ENCODE measurements around the gene IAH1.

The IAH1 gene

DNA sequence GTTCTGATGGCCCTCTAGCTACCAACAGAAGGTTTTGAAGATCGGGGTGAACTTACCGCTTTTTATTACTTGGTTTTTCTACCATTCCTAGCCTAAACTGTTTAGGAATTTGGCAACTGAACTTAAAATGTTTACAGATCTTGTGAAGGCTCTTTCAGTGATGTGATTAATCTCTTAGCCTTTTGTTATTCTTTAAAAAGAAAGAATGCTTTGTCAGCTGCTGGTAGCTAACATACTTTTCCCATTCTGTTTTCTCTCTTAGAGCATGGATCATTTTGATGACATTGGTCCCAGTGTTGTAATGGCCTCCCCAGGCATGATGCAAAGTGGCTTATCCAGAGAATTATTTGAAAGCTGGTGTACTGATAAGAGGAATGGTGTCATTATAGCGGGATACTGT lies 32.8 kb upstream of the IAH1 start:
- Histone ChIP-seq H3K4me2 (ENCODE audit: low read depth, low read length) (no peak overlapping the region), H3K9me2 (replicated peaks; ENCODE audit: insufficient read depth, low read length) (no peaks in the 10 kb centered on the region), H4K20me1 (ENCODE audit: insufficient read depth, low read length) (no peaks in the 10 kb centered on the region), H3K27me3 (replicated peaks; ENCODE audit: insufficient read depth, low read length) (no peaks in the 10 kb centered on the region), H3K4me1 (ENCODE audit: low read length) (no peaks in the 10 kb centered on the region), H3K27ac (ENCODE audit: low read length) (no peak overlapping the region), H3K36me3 (replicated peaks; ENCODE audit: insufficient read depth, low read length) (no peaks in the 10 kb centered on the region; the same call in none of the 2 replicates), H3K9me3 (replicated peaks; ENCODE audit: insufficient read depth, low read length) (no peaks in the 10 kb centered on the region), H2AFZ (ENCODE audit: low read length) (no peak overlapping the region), H3K4me3 (ENCODE audit: low read length) (no peak overlapping the region), H3F3A (ENCODE audit: insufficient read depth, low read length) (no peaks in the 10 kb centered on the region), H3K9ac (ENCODE audit: low read length) (no peak overlapping the region), H3K79me2 (ENCODE audit: low read length) (no peaks in the 10 kb centered on the region)
- DNase-seq: no peak
- TF ChIP-seq EZH2 (optimal IDR thresholded peaks at IDR 0.05; ENCODE audit: low read depth, low read length) (no peak), EZH2phosphoT487 (IDR thresholded peaks at IDR 0.05; ENCODE audit: low read length) (no peak)
- TF ChIP-seq, protein P1, sequence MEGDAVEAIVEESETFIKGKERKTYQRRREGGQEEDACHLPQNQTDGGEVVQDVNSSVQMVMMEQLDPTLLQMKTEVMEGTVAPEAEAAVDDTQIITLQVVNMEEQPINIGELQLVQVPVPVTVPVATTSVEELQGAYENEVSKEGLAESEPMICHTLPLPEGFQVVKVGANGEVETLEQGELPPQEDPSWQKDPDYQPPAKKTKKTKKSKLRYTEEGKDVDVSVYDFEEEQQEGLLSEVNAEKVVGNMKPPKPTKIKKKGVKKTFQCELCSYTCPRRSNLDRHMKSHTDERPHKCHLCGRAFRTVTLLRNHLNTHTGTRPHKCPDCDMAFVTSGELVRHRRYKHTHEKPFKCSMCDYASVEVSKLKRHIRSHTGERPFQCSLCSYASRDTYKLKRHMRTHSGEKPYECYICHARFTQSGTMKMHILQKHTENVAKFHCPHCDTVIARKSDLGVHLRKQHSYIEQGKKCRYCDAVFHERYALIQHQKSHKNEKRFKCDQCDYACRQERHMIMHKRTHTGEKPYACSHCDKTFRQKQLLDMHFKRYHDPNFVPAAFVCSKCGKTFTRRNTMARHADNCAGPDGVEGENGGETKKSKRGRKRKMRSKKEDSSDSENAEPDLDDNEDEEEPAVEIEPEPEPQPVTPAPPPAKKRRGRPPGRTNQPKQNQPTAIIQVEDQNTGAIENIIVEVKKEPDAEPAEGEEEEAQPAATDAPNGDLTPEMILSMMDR (IDR thresholded peaks at IDR 0.05; ENCODE audit: low read length): no peak

GRCh38 chr2:9443526-9443925 lies 30.8 kb upstream of the IAH1 start:
- H3K27ac ChIP-seq (ENCODE audit: low read length): no peak overlapping the region
- H3F3A ChIP-seq (ENCODE audit: insufficient read depth, low read length): no peaks in the 10 kb centered on the region
- no peak overlapping the region for H3K4me2 ChIP-seq (ENCODE audit: low read depth, low read length)
- DNase-seq: no peak
- no peaks in the 10 kb centered on the region for H3K9me2 ChIP-seq (replicated peaks; ENCODE audit: insufficient read depth, low read length)
- H2AFZ ChIP-seq (ENCODE audit: low read length): no peak overlapping the region
- no peaks in the 10 kb centered on the region for H3K79me2 ChIP-seq (ENCODE audit: low read length)
- H3K27me3 ChIP-seq (replicated peaks; ENCODE audit: insufficient read depth, low read length): no peaks in the 10 kb centered on the region
- H3K9me3 ChIP-seq (replicated peaks; ENCODE audit: insufficient read depth, low read length): no peaks in the 10 kb centered on the region
- H3K9ac ChIP-seq (ENCODE audit: low read length): no peak overlapping the region
- H3K4me1 ChIP-seq (ENCODE audit: low read length): no peaks in the 10 kb centered on the region
- no peak overlapping the region for H3K4me3 ChIP-seq (ENCODE audit: low read length)
- no peak for TF ChIP-seq EZH2phosphoT487 (IDR thresholded peaks at IDR 0.05; ENCODE audit: low read length)
- TF ChIP-seq EZH2 (optimal IDR thresholded peaks at IDR 0.05; ENCODE audit: low read depth, low read length): no peak
- TF ChIP-seq, protein P1 (IDR thresholded peaks at IDR 0.05; ENCODE audit: low read length): no peak
- no peaks in the 10 kb centered on the region for H4K20me1 ChIP-seq (ENCODE audit: insufficient read depth, low read length)
- H3K36me3 ChIP-seq (replicated peaks; ENCODE audit: insufficient read depth, low read length): no peaks in the 10 kb centered on the region; the same call in 1 of the 2 replicates

DNA sequence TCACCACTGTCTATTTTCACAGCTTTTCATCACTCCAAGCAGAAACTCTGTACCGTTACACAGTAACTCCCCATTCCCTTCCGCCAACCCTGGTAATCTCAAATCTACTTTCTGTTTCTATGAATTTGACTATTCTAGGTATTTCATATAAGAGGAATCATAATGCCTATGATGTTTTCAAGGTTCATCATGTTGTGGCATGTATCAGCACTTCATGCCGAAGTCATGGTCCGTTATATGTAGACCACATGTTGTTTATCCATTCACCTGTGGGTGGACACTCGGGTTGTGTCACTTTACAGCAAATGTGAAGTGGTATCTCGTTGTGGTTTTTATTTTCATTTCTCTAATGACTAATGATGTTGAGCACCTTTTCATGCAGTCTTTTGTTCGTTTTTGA lies 29.3 kb upstream of the IAH1 start:
- Histone ChIP-seq H3F3A (ENCODE audit: insufficient read depth, low read length) (no peaks in the 10 kb centered on the region), H3K27me3 (replicated peaks; ENCODE audit: insufficient read depth, low read length) (no peaks in the 10 kb centered on the region)

More for the DNA sequence above, 29.3 kb upstream of the IAH1 start:
- Histone ChIP-seq H3K4me3 (ENCODE audit: low read length) (no peak overlapping the region), H2AFZ (ENCODE audit: low read length) (no peak overlapping the region), H4K20me1 (ENCODE audit: insufficient read depth, low read length) (no peaks in the 10 kb centered on the region), H3K36me3 (replicated peaks; ENCODE audit: insufficient read depth, low read length) (no peaks in the 10 kb centered on the region; the same call in 1 of the 2 replicates), H3K9ac (ENCODE audit: low read length) (no peak overlapping the region), H3K9me3 (replicated peaks; ENCODE audit: insufficient read depth, low read length) (no peaks in the 10 kb centered on the region), H3K27ac (ENCODE audit: low read length) (no peak overlapping the region), H3K9me2 (replicated peaks; ENCODE audit: insufficient read depth, low read length) (no peaks in the 10 kb centered on the region), H3K4me1 (ENCODE audit: low read length) (no peaks in the 10 kb centered on the region), H3K4me2 (ENCODE audit: low read depth, low read length) (no peak overlapping the region), H3K79me2 (ENCODE audit: low read length) (no peaks in the 10 kb centered on the region)
- no peak for DNase-seq
- TF ChIP-seq, protein P1 (IDR thresholded peaks at IDR 0.05; ENCODE audit: low read length): no peak
- TF ChIP-seq EZH2 (optimal IDR thresholded peaks at IDR 0.05; ENCODE audit: low read depth, low read length) (no peak), EZH2phosphoT487 (IDR thresholded peaks at IDR 0.05; ENCODE audit: low read length) (no peak)

Measured in MM.1S (cell line).